Activated CD8-positive, alpha-beta memory T cell treated with anti-CD3 and anti-CD28 coated beads, Interleukin-2, amount 50 U/mL, for 24 hours (primary cell): ENCODE measurements around the gene ZBTB7C.

Source experiments
- DNase-seq: peaks from one replicate; pipeline ENCODE4 v3.0.0-alpha.2; 2020; ENCODE audit errors: extremely low read depth

ZBTB7C gene

GRCh38 chr18:48091869-48092497 lies 317.2 kb downstream of the ZBTB7C start:
- no peak for DNase-seq

- DNase-seq = no peak
These were observed 318.5 kb downstream of the ZBTB7C start for GRCh38 chr18:48090702-48091101.

DNA sequence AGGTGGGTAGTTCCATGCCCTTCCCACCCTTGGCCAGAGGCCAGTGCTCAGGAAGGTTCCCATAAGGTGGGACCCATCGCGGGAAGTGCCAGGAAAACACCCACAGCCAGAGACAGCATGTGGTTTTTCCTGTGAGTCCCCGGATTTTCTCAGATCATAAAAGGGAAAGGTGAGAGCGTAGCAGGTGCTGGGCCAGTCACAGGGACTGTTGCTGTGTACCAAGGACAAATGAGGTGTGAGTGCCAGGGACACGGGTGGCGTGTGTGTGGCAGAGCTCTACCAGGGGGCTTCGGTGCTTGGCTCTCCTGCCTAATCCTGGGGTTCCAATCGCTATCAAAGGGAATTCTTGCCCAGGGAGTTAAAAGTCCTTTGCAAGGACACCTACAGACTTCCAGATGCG lies 319.2 kb downstream of the ZBTB7C start:
- DNase-seq = no peak

DNA sequence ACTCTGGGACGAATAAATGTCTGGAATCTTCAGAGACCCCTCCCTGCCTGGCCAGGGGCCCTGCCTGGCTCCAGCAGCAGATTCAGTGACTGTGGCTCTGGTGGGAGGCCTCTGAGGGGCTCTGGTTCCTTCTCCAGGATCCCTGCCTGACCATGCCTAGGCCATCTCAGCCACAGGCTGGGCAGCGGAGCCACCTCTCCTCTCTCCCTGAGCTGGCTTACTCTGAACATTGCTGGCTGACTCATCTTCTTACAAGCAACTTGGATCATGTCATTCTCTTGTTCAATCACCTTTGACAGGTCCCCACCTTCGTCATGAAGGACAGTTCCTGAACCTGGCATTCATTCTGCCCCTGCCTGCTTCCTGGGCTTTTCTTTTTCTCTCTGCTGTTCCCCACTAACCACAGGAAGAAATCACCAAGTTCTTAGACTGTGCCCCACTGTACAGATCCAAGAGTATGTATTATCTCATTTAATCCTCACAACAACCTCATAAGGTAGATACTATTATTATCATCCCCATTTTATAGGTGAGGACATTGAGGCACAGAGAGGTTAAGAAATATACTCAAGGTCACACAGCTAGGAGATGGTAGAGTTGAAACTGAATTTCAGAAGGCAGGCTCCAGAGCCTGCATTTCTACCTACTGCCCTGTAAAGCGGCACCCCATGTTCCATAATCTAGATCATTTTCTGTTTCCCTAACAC lies 323.2 kb downstream of the ZBTB7C start:
- no peak for DNase-seq

DNA sequence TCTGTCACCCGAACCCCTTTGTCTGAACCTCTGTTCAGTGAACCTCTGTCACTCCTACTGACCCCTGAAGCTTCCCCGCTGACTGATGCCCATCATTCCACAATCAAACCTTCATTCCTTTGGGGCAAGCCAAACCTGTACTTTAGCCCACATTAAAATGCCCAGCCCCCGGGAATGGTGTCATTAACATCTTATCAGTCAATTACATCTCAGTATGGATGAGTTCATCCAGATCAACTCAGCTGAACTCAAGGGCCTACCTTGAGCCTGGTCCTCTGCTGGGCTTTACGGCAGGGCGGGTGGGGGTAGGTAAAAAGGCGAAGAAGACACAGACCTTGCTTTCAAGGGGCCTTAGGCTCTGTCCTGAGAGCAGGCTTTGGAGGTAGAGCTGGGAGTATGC lies 324.3 kb downstream of the ZBTB7C start:
- DNase-seq = no peak

GRCh38 chr18:48084041-48084757 lies 325.0 kb downstream of the ZBTB7C start:
- DNase-seq = no peak

- no peak for DNase-seq
These were observed 328.6 kb downstream of the ZBTB7C start for GRCh38 chr18:48080546-48080945.

DNA sequence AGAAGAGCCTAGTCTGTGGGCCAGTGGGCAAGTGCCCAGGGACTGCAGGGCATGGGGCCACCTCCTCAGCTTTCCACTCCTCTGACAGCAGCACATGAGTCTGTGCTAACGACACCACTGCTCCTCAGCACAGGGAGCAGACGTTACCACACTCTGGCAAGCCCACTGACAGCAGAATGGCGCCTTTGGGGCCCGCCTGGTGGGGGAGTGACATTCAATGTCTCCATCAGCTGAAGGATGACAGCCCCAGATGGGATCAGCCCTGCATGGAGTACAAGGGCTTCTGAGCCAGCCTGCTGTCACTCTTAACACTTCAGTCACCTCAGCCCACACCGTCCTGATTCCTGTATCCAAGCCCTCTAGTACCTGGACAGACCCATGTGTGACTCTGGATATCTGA lies 329.3 kb downstream of the ZBTB7C start:
- no peak for DNase-seq

DNA sequence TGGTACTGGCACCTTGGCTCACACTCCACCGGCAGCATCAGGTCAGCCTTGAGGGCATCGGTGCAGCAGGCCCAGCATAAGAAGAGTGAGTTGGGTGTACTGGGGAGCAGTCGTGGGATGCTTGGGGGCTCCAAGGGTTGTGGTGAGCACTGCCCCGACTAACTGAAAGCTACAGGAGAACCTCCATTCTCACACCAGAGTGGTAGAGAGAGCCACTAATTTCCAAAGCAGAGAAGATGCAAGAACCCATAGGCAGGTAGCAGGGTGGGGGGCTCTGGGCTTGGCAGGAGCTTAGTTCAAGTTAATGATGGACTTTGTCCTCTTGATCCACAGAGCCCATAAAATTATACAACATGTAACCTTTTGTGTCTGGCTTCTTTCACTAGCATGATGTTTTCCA lies 330.7 kb downstream of the ZBTB7C start:
- DNase-seq = no peak

- no peak for DNase-seq
These were observed 331.9 kb downstream of the ZBTB7C start for GRCh38 chr18:48077291-48077690.

- no peak for DNase-seq
These were observed 332.7 kb downstream of the ZBTB7C start for GRCh38 chr18:48076461-48076860.

- DNase-seq = no peak
These were observed 333.5 kb downstream of the ZBTB7C start for GRCh38 chr18:48075707-48076093.

GRCh38 chr18:48074929-48075706 lies 334.1 kb downstream of the ZBTB7C start:
- no peak for DNase-seq

GRCh38 chr18:48073211-48073930 lies 335.8 kb downstream of the ZBTB7C start:
- DNase-seq = no peak

DNA sequence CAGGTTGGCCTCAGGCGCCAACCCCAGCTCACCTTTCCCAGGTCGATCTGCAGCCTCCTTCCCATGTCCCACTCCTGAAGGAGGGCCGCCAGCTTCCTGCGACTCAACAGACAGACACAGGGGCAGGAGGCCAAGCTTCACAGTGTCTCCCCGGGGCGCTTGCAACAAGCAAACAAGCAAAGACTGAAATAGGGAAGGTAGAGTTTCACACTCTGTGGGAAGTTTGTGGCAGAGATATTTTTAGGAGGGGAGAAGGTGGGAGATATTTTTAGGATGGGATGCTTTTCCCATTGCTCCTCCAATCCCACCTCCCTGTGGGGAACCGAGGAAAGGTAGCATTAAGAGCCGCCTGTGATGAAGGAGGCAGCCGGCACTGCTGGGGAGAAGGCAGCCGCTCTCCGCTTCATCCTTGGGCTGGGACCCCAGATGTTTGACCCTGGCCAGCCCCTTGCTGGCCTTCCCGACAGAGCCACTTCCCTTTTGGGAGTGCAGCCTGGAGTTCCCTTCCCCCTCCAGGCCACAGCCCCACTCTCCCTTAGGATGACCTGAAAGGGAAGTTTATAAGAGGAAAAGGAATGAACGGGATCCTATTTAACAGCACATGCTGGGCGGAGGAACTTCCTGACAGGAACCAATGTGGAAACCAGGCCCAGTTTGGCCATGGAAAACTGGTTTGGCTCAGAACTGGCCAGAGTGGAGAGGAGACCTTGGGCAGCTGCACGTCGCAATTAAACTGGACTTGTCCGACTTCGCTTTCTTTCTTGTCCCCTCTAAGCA lies 336.6 kb downstream of the ZBTB7C start:
- no peak for DNase-seq

- DNase-seq = no peak
These were observed 340.2 kb downstream of the ZBTB7C start for GRCh38 chr18:48068916-48069445.

DNA sequence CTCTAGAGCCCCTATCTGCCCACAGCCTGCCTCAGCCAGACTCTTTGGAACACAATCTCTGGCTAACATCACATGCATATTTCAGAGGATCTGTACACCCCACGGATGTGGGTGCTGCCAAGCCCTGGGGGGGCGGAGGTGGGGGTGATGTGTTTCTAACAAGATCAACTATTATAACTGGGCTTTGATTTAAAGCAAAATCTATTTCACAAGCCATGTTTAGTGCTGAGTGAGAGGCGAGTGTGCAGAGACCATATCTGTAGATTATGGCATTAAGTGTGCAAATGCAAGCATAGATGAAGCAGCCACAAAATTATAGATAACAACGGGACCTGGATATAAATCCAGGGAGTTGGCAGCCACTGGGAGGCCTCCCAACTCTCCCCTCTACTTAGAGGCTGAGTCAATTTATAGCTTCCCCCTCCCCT lies 342.9 kb downstream of the ZBTB7C start:
- no peak for DNase-seq

DNA sequence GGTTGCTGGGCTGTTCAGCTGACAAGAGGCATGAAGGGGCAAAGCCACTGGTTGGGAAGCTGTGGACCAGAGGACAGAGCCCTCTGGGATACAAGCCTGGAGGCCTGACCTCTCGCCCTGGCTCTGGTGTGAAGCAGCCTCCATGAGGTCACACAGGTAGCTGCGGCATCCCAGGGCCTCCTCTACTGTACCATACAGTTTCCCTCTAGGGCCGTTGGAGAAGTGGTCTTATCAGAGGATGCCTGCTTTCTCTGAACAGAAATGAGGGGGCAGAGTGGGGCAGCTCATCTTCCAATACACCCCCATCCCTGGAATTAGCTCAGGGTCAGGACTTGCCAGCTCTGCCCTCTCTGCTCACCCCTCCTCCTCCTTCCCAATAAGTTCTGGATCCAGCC lies 343.6 kb downstream of the ZBTB7C start:
- no peak for DNase-seq

- no peak for DNase-seq
These were observed 344.1 kb downstream of the ZBTB7C start for GRCh38 chr18:48064978-48065600.
